Measurements from ENCODE around the gene SRPX. TPM values are rescaled to one million over a fixed set of nuclear protein-coding genes. Genes with fewer than 3 reads are reported as not detected.

Gene SRPX
- total RNA-seq, 1 donor from 2014 or later: 41.7 TPM

DNA sequence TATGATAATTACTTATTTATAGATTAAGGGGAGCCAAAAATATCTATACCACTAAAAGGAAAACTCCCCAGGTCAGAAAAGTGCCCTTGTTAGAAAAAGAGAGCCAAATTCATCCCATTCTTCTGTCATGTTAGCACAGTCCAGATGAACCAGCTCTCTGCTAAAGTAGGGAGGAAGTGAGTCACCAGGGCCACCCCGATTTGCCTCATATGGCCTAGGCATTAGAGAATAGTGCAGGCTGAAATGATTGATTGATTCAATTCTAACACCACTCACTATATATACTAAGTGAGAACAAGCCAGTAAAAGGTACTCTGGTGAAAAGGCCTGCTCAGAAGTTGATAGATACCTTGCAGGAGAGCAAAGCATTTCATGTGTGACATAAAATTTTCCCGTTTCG is 94.5 kb downstream of the SRPX start:
- no peak for DNase-seq (ENCODE audit: extremely low spot score, unreplicated experiment)
- TF ChIP-seq, protein P1, sequence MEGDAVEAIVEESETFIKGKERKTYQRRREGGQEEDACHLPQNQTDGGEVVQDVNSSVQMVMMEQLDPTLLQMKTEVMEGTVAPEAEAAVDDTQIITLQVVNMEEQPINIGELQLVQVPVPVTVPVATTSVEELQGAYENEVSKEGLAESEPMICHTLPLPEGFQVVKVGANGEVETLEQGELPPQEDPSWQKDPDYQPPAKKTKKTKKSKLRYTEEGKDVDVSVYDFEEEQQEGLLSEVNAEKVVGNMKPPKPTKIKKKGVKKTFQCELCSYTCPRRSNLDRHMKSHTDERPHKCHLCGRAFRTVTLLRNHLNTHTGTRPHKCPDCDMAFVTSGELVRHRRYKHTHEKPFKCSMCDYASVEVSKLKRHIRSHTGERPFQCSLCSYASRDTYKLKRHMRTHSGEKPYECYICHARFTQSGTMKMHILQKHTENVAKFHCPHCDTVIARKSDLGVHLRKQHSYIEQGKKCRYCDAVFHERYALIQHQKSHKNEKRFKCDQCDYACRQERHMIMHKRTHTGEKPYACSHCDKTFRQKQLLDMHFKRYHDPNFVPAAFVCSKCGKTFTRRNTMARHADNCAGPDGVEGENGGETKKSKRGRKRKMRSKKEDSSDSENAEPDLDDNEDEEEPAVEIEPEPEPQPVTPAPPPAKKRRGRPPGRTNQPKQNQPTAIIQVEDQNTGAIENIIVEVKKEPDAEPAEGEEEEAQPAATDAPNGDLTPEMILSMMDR (IDR thresholded peaks at IDR 0.05): no peak
- H3K4me3 Mint-ChIP-seq (ENCODE audit: unreplicated experiment): no peak overlapping the region
- peaks cover 7% of the 10 kb centered on the region for H3K4me1 Mint-ChIP-seq (ENCODE audit: unreplicated experiment)
- H3K27ac Mint-ChIP-seq (ENCODE audit: unreplicated experiment): no peak overlapping the region
- no peaks in the 10 kb centered on the region for H3K36me3 Mint-ChIP-seq (ENCODE audit: unreplicated experiment)
- H3K9me3 Mint-ChIP-seq (ENCODE audit: unreplicated experiment): peaks cover 6% of the 10 kb centered on the region
- H3K27me3 Mint-ChIP-seq (ENCODE audit: unreplicated experiment): no peaks in the 10 kb centered on the region

DNA sequence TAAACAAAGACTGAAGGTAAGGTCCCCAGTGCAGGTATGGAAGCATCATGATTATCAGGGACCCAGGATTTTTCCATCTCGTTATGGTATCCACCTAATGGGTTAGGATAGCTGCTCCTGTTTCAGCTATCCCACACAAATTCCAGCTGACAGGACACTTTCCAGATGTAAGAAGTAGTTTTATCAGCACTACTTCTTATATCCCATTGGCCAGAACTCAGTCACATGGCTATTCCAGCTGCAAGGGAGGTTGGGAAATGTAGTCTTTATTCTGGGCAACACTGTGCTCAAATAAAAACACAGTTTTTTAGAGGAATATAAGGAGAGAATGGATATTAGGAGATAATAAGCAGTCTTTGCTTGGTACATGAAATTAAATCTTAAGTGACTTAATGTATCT is 96.7 kb downstream of the SRPX start:
- Mint-ChIP-seq H3K27me3 (ENCODE audit: unreplicated experiment) (no peaks in the 10 kb centered on the region), H3K27ac (ENCODE audit: unreplicated experiment) (no peak overlapping the region), H3K4me1 (ENCODE audit: unreplicated experiment) (peaks cover 7% of the 10 kb centered on the region), H3K4me3 (ENCODE audit: unreplicated experiment) (no peak overlapping the region), H3K36me3 (ENCODE audit: unreplicated experiment) (no peaks in the 10 kb centered on the region), H3K9me3 (ENCODE audit: unreplicated experiment) (no peaks in the 10 kb centered on the region)
- TF ChIP-seq, protein P1 (IDR thresholded peaks at IDR 0.05): no peak
- no peak for DNase-seq (ENCODE audit: extremely low spot score, unreplicated experiment)

DNA sequence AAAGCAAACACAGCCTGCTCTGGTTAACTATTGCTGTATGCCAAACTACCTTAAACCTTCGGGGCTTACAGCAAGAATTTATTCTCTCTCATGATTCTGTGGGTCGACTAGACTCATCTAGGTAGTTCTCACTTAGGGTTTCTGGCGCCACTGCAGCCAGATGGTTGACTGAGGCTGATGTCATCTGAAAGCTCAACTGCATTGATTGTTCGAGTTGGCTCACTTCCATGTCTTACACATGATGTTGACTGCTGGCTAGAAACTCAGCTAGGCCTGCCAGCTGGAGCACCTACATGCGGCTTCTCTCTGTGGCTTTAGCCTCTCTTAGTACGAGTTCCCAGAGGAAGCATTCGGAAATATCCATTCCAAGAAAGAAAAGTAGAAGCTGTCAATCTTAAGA is 103.2 kb downstream of the SRPX start:
- TF ChIP-seq, protein P1 (IDR thresholded peaks at IDR 0.05): no peak
- Mint-ChIP-seq H3K27ac (ENCODE audit: unreplicated experiment) (no peak overlapping the region), H3K9me3 (ENCODE audit: unreplicated experiment) (peaks cover 8% of the 10 kb centered on the region), H3K27me3 (ENCODE audit: unreplicated experiment) (no peaks in the 10 kb centered on the region), H3K4me3 (ENCODE audit: unreplicated experiment) (no peak overlapping the region), H3K36me3 (ENCODE audit: unreplicated experiment) (no peaks in the 10 kb centered on the region), H3K4me1 (ENCODE audit: unreplicated experiment) (peaks cover 4% of the 10 kb centered on the region)
- no peak for DNase-seq (ENCODE audit: extremely low spot score, unreplicated experiment)

DNA sequence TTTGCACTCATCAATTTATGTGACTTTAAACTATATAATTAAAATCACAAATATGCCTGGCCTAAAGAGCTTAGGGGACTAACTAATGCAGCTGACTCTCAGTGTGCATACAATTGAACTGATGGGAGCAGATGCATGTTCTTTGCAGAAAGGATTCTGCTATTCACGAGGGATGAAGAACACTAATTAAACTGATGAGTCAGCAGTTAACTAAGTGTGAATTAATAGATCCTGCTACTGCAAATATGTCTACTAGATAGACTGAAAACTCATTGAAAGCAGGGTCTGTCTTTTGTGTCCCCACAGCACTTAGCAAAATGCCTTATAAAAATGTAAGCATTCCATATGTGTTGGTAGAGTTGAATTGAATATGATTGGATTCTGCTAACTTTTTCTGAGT is 104.0 kb downstream of the SRPX start:
- Mint-ChIP-seq H3K4me1 (ENCODE audit: unreplicated experiment) (no peaks in the 10 kb centered on the region), H3K36me3 (ENCODE audit: unreplicated experiment) (no peaks in the 10 kb centered on the region), H3K4me3 (ENCODE audit: unreplicated experiment) (no peak overlapping the region), H3K27ac (ENCODE audit: unreplicated experiment) (no peak overlapping the region), H3K27me3 (ENCODE audit: unreplicated experiment) (no peaks in the 10 kb centered on the region), H3K9me3 (ENCODE audit: unreplicated experiment) (peaks cover 8% of the 10 kb centered on the region)
- TF ChIP-seq, protein P1 (IDR thresholded peaks at IDR 0.05): no peak
- DNase-seq (ENCODE audit: extremely low spot score, unreplicated experiment): no peak

DNA sequence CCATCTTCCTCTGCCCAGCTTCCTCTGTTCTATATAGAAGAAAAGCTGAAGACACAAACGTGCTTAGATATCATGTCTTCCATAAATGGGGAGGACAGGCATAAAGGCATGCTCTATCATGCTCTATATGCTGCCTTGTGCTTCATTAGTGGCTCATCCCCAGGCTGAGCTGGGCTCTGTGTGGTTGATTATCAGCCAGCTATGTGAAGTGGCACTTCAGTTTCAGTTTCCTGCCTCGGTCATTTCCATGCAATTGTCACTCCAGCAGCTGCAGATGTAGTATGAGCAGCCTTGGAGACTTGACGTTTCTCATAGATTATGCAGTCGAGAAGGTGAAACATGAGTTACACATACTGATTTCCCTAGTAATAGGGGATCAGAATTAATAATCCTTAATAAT is 108.1 kb downstream of the SRPX start:
- no peaks in the 10 kb centered on the region for H3K36me3 Mint-ChIP-seq (ENCODE audit: unreplicated experiment)
- DNase-seq (ENCODE audit: extremely low spot score, unreplicated experiment): no peak
- TF ChIP-seq, protein P1 (IDR thresholded peaks at IDR 0.05): no peak
- H3K9me3 Mint-ChIP-seq (ENCODE audit: unreplicated experiment): peaks cover 20% of the 10 kb centered on the region
- H3K4me3 Mint-ChIP-seq (ENCODE audit: unreplicated experiment): no peak overlapping the region
- no peaks in the 10 kb centered on the region for H3K4me1 Mint-ChIP-seq (ENCODE audit: unreplicated experiment)
- no peaks in the 10 kb centered on the region for H3K27me3 Mint-ChIP-seq (ENCODE audit: unreplicated experiment)
- H3K27ac Mint-ChIP-seq (ENCODE audit: unreplicated experiment): no peak overlapping the region

All from osteocyte (in vitro differentiated cells).